ENCODE measurements around the gene SPEN.
"Not testable (repeated sequence)": the region's sequence is repeated elsewhere in the genome, so short reads cannot be mapped to it uniquely, and the experiment has no call there.

Gene SPEN

DNA sequence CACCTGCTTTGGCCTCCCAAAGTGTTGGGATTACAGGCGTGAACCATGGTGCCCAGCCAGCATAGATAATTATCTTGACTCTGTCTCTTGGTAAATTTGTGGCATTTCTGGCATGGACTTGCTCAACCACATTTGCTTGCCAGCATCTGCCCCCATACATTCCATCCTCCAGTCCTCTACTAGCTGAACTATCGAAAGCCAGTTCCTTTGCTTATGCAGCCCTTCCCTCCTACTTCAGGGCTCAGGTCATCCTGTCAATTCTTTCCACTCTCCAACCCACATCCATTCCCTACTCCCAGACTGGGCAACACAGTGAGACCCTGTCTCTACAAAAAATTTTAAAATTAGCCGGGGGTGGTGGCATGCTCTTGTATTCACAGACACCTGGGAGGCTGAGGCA is 27.0 kb upstream of the SPEN start:
- H3K79me2 ChIP-seq (ENCODE audit: low read length): no peaks in the 10 kb centered on the region
- no peak for TF ChIP-seq EZH2 (optimal IDR thresholded peaks at IDR 0.05; ENCODE audit: low read depth, low read length)
- TF ChIP-seq, protein P1, sequence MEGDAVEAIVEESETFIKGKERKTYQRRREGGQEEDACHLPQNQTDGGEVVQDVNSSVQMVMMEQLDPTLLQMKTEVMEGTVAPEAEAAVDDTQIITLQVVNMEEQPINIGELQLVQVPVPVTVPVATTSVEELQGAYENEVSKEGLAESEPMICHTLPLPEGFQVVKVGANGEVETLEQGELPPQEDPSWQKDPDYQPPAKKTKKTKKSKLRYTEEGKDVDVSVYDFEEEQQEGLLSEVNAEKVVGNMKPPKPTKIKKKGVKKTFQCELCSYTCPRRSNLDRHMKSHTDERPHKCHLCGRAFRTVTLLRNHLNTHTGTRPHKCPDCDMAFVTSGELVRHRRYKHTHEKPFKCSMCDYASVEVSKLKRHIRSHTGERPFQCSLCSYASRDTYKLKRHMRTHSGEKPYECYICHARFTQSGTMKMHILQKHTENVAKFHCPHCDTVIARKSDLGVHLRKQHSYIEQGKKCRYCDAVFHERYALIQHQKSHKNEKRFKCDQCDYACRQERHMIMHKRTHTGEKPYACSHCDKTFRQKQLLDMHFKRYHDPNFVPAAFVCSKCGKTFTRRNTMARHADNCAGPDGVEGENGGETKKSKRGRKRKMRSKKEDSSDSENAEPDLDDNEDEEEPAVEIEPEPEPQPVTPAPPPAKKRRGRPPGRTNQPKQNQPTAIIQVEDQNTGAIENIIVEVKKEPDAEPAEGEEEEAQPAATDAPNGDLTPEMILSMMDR (IDR thresholded peaks at IDR 0.05; ENCODE audit: low read length): no peak
- TF ChIP-seq EZH2phosphoT487 (IDR thresholded peaks at IDR 0.05; ENCODE audit: low read length): no peak
- H2AFZ ChIP-seq (ENCODE audit: low read length): no peak overlapping the region
- no peaks in the 10 kb centered on the region for H3F3A ChIP-seq (ENCODE audit: insufficient read depth, low read length)
- no peaks in the 10 kb centered on the region for H3K27me3 ChIP-seq (replicated peaks; ENCODE audit: insufficient read depth, low read length)
- H3K9me3 ChIP-seq (replicated peaks; ENCODE audit: insufficient read depth, low read length): no peaks in the 10 kb centered on the region
- no peak overlapping the region for H3K4me2 ChIP-seq (ENCODE audit: low read depth, low read length)
- no peaks in the 10 kb centered on the region for H3K36me3 ChIP-seq (replicated peaks; ENCODE audit: insufficient read depth, low read length)
- no peaks in the 10 kb centered on the region for H3K9me2 ChIP-seq (replicated peaks; ENCODE audit: insufficient read depth, low read length)
- no peak overlapping the region for H3K27ac ChIP-seq (ENCODE audit: low read length)
- no peak for DNase-seq
- H3K9ac ChIP-seq (ENCODE audit: low read length): no peak overlapping the region
- no peak overlapping the region for H3K4me3 ChIP-seq (ENCODE audit: low read length)
- no peaks in the 10 kb centered on the region for H3K4me1 ChIP-seq (ENCODE audit: low read length)
- H4K20me1 ChIP-seq (ENCODE audit: insufficient read depth, low read length): no peaks in the 10 kb centered on the region

DNA sequence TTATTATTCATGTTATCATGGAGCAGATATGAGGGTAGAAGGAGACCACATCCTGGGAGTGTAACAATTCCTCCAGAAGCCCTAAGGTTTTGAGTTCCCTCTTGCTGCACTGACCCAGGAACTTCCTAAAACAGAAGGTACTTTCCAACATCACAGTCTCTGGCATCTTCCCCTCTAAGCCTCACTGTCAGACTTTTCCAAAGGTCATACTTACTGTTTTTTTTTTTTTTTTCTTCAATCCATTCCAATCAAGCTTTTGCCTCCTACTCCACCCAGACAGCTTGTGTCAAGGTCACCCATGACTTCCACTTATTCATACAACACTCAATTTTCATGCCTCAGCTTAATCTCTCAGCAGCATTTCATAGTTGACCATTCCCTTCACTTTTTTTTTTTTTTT is 21.7 kb upstream of the SPEN start:
- Histone ChIP-seq H3F3A (ENCODE audit: insufficient read depth, low read length) (no peaks in the 10 kb centered on the region), H3K79me2 (ENCODE audit: low read length) (no peaks in the 10 kb centered on the region), H3K27ac (ENCODE audit: low read length) (no peak overlapping the region), H3K27me3 (replicated peaks; ENCODE audit: insufficient read depth, low read length) (no peaks in the 10 kb centered on the region), H3K4me2 (ENCODE audit: low read depth, low read length) (no peak overlapping the region), H3K9me2 (replicated peaks; ENCODE audit: insufficient read depth, low read length) (no peaks in the 10 kb centered on the region), H3K36me3 (replicated peaks; ENCODE audit: insufficient read depth, low read length) (no peaks in the 10 kb centered on the region), H3K9ac (ENCODE audit: low read length) (no peak overlapping the region), H2AFZ (ENCODE audit: low read length) (no peak overlapping the region), H3K9me3 (replicated peaks; ENCODE audit: insufficient read depth, low read length) (no peaks in the 10 kb centered on the region), H3K4me1 (ENCODE audit: low read length) (no peaks in the 10 kb centered on the region), H3K4me3 (ENCODE audit: low read length) (no peak overlapping the region), H4K20me1 (ENCODE audit: insufficient read depth, low read length) (no peaks in the 10 kb centered on the region)
- no peak for DNase-seq
- TF ChIP-seq EZH2phosphoT487 (IDR thresholded peaks at IDR 0.05; ENCODE audit: low read length) (no peak), EZH2 (optimal IDR thresholded peaks at IDR 0.05; ENCODE audit: low read depth, low read length) (no peak)
- TF ChIP-seq, protein P1 (IDR thresholded peaks at IDR 0.05; ENCODE audit: low read length): no peak

DNA sequence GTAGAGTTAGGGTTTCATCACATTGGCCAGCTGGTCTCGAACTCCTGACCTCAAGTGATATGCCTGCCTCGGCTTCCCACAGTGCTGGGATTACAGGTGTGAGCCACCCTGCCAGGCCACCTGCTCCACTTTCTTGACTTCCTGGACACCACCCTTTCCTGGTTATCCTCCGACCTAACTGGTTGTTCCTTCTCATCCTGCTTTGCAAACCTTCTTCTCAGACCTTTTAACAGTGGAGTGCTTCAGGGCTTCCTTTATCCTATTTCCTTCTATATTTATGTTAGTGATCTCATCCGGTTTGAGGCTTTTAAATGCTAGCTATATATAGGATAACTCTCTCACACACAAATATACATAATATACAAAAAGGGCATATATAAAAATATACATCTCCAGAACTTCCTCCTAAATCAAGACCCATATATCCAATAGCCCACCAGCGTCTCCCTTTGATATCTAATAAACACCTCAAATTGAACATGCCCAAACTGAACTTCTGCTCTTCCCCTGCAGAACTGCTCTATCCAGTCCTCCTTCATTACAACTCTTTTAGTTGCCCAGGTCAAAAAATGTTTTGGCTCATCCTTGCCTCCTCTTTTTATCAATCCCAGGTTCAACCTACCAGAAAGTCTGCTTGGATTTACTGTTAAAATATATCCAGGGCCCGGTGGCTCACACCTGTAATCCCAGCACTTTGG is 20.5 kb upstream of the SPEN start:
- no peak overlapping the region for H3K27ac ChIP-seq (ENCODE audit: low read length)
- H3K4me2 ChIP-seq (ENCODE audit: low read depth, low read length): no peak overlapping the region
- DNase-seq: no peak

DNA sequence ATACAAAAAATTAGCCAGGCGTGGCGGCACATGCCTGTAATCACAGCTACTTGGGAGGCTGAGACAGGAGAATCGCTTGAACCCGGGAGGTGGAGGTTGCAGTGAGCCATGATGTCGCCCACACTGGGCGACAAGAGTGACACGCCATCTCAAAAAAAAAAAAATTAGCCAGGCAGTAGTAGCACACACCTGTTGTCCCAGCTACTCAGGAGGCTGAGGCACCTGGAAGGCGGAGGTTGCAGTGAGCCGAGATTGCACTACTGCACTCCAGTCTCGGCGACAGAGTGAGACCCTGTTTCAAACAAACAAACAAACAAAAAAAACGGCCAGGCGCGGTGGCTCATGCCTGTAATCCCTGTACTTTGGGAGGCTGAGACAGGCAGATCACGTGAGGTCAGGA is 19.9 kb upstream of the SPEN start:
- not testable (repeated sequence) for H3K4me2 ChIP-seq (ENCODE audit: low read depth, low read length); H3K79me2 ChIP-seq (ENCODE audit: low read length); H3F3A ChIP-seq (ENCODE audit: insufficient read depth, low read length); H3K27ac ChIP-seq (ENCODE audit: low read length); H3K4me1 ChIP-seq (ENCODE audit: low read length); H3K27me3 ChIP-seq (replicated peaks; ENCODE audit: insufficient read depth, low read length); H3K9me2 ChIP-seq (replicated peaks; ENCODE audit: insufficient read depth, low read length); H3K9me3 ChIP-seq (replicated peaks; ENCODE audit: insufficient read depth, low read length); DNase-seq; H3K9ac ChIP-seq (ENCODE audit: low read length); H3K36me3 ChIP-seq (replicated peaks; ENCODE audit: insufficient read depth, low read length); H3K4me3 ChIP-seq (ENCODE audit: low read length); H2AFZ ChIP-seq (ENCODE audit: low read length); H4K20me1 ChIP-seq (ENCODE audit: insufficient read depth, low read length)

More for the DNA sequence above, 20.5 kb upstream of the SPEN start:
- Histone ChIP-seq H3K36me3 (replicated peaks; ENCODE audit: insufficient read depth, low read length) (no peaks in the 10 kb centered on the region), H4K20me1 (ENCODE audit: insufficient read depth, low read length) (no peaks in the 10 kb centered on the region), H3K9me2 (replicated peaks; ENCODE audit: insufficient read depth, low read length) (no peaks in the 10 kb centered on the region), H2AFZ (ENCODE audit: low read length) (no peak overlapping the region), H3K79me2 (ENCODE audit: low read length) (no peaks in the 10 kb centered on the region), H3F3A (ENCODE audit: insufficient read depth, low read length) (no peaks in the 10 kb centered on the region), H3K27me3 (replicated peaks; ENCODE audit: insufficient read depth, low read length) (no peaks in the 10 kb centered on the region), H3K9me3 (replicated peaks; ENCODE audit: insufficient read depth, low read length) (no peaks in the 10 kb centered on the region), H3K4me1 (ENCODE audit: low read length) (no peaks in the 10 kb centered on the region), H3K9ac (ENCODE audit: low read length) (no peak overlapping the region), H3K4me3 (ENCODE audit: low read length) (no peak overlapping the region)
- TF ChIP-seq, protein P1 (IDR thresholded peaks at IDR 0.05; ENCODE audit: low read length): no peak
- TF ChIP-seq EZH2 (optimal IDR thresholded peaks at IDR 0.05; ENCODE audit: low read depth, low read length): no peak
- no peak for TF ChIP-seq EZH2phosphoT487 (IDR thresholded peaks at IDR 0.05; ENCODE audit: low read length)

DNA sequence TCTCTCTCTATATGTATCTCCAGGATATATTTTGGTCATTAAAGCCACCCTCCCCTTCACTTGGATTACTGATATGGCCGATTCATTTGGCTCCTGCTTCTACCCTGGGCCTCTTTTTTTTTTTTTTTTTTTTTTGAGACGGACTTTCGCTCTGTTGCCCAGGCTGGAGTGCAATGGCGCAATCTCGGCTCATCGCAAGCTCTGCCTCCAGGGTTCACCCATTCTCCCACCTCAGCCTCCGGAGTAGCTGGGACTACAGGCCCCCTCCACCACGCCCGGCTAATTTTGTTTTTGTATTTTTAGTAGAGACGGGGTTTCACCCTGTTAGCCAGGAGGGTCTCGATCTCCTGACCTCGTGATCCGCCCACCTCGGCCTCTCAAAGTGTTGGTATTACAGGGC is 18.6 kb upstream of the SPEN start:
- not testable (repeated sequence) for H3K27me3 ChIP-seq (replicated peaks; ENCODE audit: insufficient read depth, low read length); DNase-seq; H3K9me2 ChIP-seq (replicated peaks; ENCODE audit: insufficient read depth, low read length); H3K27ac ChIP-seq (ENCODE audit: low read length); H3F3A ChIP-seq (ENCODE audit: insufficient read depth, low read length); H3K36me3 ChIP-seq (replicated peaks; ENCODE audit: insufficient read depth, low read length); H3K4me3 ChIP-seq (ENCODE audit: low read length); H3K4me1 ChIP-seq (ENCODE audit: low read length); H3K9ac ChIP-seq (ENCODE audit: low read length); H4K20me1 ChIP-seq (ENCODE audit: insufficient read depth, low read length); H3K4me2 ChIP-seq (ENCODE audit: low read depth, low read length); H2AFZ ChIP-seq (ENCODE audit: low read length); H3K9me3 ChIP-seq (replicated peaks; ENCODE audit: insufficient read depth, low read length)
- H3K79me2 ChIP-seq (ENCODE audit: low read length): peaks cover 16% of the 10 kb centered on the region

Data from MM.1S (cell line).